HG03039 (cell line): ENCODE data around the gene TCAIM.
"Not testable (repeated sequence)": the region's sequence is repeated elsewhere in the genome, so short reads cannot be mapped to it uniquely, and the experiment has no call there.

Source experiments
- ATAC-seq: cut with Tn5 transposase; IDR thresholded peaks from one replicate; pipeline ENCODE4 v1.9.1; 2021; ENCODE audit warnings: mild to moderate bottlenecking, moderate library complexity; ENCODE audit not compliant: unreplicated experiment

Gene TCAIM

DNA sequence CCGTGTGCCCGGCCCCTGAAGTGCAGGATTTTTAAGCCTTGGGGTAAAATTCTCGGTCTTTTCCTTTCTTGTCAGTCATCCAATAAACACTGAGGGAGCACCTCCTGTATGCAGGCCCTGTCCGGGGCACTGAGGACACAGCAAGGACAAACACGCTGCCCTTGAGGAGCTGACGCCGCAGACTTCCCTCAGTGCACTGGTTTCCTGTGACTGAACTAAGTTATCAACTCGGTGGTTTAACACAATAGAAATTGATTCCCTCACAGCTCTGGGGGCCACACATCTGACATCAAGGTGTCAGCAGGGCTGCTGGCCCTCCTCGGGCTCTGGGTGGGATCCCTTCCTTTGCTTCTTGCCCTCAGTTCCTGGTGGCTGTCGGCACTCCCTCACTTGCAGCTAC lies 73.8 kb downstream of the TCAIM start:
- ATAC-seq, result no peak

DNA sequence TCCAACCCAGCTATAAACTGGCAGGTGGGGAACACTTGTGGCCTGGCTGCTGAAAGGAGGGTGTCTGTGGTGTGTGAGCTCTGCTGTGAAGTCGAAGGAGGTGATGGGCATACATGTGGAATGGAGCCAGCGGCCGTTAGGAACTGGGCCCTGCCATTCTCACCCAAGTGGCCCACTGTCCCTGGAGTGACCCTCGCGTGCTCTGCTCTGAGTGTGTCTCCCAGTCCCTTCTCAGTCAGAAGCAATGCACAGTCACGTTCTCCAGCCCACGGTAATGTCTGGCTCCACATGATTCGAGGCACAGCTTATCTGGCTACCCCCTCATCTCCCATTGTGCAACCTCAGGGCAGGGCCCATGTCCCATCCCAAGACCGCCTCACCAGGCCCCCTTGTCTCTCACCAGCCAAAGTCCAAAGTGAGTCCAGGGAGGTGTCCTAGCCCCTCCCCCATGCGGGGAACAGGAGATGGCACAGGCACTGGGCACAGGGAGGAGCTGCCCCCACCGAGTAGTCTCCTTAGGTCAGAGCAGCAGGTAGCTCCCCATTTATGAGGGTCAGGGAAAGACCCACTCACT lies 76.0 kb downstream of the TCAIM start:
- no peak for ATAC-seq

DNA sequence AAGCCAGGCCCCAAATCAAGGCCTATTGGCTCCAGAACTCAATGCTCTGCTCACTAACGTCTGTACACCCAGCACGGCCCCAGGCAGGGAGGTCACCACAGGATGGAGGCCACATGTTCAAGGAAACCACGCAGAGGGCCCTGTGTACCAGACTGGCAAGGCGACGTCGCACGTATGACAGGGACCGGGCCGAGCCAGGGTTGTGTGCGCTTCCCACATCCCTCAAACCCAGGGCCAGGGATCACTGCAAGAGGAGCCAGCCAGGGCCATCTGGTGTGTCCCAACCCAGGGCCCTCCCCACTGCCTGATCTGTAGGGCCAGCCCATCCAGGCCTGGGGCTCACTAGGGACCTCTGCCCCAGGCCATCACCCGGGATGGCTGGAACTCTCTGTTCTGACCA lies 76.9 kb downstream of the TCAIM start:
- ATAC-seq, result no peak

DNA sequence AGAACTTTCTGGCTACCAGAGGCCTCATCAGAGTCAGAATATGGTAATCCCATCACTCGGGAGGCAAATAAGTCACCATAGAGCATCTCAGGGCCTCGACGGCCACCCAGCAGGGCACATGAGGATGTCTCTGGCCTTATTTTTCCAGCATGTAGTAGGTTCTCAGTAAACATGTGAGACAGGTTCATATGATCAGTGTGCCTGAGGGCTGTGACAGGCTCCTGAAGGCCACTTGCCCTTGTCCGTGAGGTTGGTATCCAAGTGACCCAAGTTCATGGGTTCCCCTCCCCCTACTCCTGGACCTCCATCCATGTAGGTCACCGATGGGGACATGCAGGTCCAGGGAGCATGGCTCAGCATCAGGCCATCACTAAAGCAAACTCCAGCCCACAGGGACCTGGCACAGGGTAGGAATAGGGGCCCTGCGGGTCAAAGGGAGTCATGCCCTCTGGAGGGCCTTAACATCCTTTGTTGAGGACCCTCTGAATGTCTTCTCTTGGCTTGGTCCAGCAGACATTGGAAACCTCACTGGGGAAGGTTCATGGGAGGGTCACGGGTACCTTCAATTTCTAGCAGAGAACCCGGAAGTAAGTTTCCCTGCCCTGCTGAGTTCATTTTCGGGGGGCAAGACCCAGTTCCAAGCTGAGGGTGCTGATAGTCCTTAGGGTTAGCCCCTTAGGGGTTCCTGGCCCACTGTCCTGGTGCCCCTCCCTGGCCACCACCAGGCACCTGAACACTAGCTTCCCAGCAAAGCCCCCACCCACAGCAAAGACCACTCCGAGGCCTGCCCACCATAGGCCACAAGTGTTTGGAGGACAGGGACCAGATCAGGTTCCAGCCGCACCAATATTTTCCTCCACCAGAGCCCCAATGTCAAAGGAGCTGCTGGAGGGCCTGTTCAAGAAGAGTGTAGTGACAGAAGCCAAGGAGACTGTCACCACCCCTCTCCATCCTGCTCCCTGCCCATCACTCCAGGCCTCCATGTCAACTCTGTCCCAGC lies 77.8 kb downstream of the TCAIM start:
- ATAC-seq, result no peak

DNA sequence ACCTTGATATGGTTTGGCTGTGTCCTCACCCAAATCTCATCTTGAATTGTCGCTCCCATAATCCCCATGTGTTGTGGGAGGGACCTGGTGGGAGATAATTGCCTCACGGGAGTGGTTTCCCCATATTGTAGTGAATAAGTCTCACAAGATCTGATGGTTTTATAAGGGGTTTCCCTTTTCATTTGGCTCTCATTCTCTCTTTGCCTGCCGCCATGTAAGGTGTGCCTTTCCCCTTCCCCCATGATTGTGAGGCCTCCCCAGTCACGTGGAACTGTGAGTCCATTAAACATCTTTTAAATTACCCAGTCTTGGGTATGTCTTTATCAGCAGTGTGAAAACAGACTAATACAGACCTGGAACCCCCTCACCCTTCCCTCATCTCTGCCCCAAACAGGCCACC lies 79.6 kb downstream of the TCAIM start:
- ATAC-seq, result not testable (repeated sequence)

DNA sequence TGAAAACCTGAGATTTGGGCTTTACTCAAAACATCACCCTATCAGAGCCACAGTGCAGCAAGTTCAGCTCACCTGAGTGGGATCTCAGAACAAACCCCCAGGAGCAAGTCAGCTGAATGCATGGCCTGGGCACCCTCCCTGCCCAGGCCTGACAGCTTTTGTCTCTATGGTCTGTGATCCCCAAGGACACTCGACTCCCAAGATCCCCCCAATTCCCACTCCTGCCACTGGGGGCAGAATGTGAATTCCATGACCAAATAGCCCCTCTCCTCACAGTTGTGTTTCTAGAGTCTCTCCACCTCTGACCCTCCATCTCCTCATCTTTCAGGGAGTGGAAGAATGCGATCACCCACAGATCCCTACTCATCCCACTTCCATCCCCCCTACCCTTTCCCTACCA lies 80.0 kb downstream of the TCAIM start:
- no peak for ATAC-seq

DNA sequence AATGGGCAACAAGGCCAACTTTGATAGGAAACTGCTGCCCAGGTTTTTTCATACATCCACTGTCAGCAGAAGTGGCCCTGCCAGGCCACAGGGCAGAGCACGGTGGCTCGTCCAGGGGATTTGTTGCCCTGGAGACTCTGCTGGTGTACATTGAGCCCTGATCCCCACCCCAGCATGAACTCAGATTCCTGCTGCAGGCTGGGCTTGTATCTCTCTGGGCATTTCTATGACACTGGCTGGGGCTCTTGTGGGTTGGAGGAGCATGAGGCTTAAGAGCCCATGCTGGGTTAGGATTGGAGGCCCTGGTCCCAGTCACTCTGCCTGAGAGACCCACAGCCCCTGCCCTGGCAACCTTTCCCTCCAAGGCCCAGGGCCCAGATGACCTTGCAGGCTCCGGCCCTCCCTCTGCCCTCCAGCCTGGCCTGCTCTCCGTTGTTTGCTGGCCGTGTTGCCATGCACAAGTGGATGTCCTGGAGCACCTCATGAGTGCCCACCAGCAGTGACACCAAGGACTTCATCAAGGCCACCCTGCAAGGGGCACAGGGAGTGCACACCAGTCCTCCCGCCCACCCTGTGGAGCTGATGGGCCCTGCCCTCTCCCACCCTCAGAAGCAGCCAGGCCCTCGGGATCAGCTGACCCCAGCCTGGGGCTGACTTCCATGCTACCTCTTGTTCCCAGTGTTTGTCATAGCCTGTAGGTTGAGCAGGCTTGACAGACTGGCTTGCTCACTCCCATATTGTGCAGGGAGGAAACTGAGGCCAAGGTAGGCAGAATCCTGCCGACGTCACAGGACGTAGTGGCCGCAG lies 80.8 kb downstream of the TCAIM start:
- ATAC-seq, result no peak

DNA sequence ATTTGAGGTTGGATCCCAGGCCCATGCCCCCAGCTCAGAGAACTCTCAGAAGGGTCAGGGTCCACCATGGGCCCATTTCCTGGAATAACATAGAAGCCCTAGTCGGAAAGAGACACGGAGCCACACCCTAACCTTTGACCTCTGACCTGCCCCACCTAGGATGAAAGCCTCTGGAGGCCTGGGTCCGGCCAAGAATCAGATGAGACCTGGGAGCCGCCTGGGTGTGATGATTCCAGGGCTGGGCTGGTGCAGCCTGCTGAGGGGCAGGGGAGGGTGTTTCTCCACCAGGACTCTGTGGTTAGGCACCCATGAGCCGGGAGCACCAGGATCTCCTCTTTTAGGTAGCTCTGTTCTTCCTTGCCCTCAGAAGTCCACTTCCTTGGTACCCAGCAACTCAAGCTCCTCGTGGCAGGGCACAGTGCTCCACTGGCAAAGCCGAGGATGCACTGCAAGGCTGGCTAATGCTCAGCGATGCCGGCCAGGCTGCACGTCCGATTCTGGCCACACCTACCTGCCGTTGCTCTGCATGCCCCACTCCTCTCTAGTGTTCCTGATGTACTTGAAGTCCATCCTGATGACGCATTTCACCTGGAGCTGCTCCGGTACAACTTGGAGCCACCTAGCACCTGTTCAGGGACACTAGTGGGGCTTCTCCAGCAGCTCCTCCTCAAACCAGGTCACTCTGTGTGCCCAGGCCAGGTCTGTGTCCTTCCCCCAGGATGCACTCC lies 81.5 kb downstream of the TCAIM start:
- ATAC-seq, result no peak

DNA sequence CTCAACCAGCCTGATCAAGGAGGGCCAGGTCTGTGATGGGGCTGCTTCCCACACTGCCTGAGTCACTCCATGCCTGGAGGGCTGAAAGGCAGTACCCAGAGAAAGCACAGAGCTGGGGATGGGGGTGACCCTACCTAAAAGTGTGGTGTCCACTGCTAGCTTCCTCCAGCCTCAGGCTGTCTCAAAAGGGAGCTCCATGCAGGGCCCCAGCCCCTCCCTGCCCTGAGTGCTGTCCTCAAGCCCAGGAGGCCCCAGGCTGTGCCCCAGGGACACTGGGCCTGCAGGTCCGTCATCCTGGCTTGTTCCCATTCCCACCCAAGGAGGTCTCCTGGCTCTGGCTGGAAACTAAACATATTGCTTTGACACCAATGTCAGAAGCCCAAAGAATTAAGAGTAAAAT lies 82.1 kb downstream of the TCAIM start:
- no peak for ATAC-seq

DNA sequence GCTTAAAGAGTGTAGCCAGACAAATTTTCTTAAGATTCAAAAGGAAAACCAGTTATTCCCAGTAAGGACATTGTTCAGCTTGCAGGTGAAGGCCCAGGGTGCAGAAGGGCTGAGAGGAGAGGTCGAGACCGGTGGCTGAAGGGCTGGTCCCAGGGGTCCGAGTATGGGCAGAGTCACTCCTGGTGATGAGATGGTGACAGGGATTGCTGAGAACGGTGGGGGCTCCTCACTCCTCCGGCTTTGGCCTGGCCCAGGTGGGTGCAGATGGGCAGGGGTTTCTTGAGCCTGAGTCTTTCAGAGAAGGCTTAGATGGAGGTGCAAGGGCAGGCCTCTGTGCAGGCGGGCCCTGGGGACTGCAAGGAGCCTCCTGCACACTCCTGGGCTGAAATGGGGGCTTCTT lies 82.7 kb downstream of the TCAIM start:
- no peak for ATAC-seq

DNA sequence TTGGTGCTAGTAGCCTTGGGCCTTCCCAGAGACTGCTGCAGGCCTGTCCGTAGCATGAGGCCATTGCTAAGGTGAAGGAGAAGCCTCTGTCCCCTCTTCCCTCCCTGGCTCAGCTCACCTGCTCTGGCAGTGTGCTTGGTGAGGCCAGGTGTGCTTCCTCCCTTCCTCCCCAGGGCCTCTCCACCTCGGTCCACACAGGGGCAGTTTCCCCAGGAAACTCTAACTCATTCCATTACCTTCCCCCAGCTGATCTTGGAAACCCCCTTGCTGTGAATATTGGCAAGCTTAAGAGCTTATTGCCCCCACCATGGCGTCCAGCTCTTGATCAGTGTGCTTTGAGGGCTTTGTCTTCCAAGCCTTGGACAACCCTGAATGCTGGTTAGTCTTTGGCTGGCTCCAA lies 86.2 kb downstream of the TCAIM start:
- no peak for ATAC-seq

DNA sequence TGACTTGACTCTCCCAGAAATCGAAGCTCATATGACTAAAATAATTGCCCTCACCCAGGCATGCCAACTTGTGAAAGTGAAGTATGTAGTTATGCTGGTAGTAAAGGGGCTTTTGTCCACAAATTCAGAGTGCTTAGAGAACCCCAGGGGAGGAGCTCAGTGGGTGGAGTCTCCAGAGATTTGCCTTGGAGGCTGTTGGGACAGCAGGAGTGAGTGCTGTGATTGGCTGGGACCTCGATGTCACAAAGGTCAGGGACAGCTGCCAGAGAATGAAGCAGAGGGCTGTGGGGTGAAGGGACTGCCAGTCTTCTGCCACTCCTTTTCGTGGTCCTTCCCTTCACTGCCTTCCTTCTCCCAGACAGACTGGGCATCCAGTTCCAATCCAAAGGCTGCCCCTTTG lies 89.1 kb downstream of the TCAIM start:
- ATAC-seq, result no peak

DNA sequence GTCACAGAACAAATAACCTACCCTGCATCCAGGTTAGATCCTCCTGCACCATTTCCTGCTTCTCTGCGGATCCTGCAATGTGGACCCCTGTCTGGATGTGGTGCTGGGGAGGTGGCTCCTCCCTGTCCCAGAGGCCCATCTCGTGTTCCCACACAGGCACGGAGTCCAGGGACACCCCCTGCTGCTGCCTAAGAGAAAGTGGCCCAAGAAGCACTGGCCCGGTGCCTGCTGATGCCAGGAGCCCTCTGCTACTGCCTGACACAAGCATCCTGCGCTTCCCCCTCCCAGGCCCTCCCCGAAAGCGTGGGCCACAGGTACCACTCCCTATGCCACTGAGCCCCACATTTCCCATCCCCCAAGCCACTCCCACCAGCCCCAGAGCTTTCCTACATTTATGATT lies 90.3 kb downstream of the TCAIM start:
- ATAC-seq, result no peak

DNA sequence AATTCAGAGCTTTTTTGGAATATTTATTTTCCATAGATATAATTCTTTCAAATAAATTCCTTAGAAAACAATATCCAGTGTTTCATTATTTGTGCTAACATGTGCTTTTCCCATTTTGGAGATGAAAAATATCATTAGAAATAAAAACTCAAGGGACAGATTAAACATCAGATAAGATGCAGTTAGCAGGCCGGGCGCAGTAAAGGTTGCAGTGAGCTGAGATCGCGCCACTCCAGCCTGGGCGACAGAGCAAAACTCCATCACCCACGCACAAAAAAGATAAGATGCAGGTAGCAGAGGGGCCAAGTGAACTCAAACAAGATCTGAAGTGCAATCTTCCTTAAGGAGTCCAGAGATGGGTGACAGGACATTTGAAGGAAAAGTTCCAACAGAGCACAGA lies 90.9 kb downstream of the TCAIM start:
- ATAC-seq, result no peak

DNA sequence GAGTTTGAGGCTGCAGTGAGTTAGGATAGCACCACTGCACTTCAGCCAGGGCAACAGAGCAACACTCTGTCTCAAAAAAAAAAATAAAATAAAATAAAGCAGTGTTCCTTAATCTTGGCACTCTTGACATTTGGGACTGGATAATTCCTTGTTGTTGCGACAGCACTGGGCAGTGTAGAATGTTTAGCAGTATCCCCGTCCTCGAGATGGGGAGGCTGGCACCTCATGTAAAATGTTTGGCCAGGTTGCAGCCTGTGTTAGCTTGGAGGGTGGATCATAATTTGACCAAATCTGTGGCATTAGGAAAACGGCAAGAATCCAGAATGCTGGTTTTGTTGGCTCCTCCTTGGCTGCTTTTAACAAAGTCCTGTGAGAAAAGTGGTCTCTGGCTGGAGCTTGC lies 91.9 kb downstream of the TCAIM start:
- ATAC-seq, result no peak

DNA sequence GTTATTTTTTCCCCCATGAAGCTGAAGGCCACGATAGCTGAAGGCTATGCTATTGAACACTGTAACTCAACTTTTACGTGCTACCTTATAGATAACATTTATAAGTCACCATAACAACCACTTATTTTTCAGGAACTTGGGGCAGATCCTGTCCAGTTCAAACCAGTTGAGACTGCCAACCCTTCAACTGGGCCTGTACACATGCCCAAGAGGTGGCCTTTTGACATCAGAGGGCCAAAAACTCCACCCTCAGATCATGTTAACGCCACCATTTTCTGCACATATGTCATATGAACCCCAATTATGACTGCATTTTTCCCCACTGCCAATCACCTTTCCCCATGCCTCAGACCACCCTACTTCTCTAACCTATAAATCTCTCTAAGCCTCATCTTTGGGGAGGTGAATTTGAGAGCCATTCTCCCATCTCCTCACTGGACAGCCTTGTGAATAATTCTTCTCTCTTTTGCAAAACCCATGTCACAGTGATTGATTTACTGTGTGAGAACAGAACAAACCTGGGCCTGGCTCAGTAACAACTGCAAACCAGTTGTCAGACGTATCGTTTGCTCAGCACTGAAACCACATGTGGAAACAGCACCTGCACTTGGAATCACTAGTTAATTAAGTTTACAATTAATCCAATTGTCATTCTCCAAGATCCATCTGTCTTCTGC lies 96.4 kb downstream of the TCAIM start:
- ATAC-seq, result no peak

DNA sequence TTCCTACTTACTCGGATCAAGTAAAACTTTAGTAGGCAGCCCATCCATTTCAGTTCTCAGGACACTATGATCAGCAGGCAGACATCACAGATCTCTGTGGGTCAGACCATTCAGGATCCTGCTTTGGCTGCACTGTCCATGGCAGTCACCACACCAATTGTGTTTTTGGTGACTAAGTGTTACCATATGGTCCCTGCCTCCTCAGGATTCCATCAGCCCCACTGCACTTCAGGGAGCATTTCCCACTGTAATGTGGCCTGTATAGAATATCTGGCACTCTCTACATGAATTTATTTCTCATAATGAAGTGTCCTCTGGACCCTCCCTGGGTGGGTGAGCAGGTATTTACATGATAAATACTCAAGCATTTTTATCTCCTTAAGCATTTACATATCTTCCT lies 97.6 kb downstream of the TCAIM start:
- ATAC-seq, result no peak

DNA sequence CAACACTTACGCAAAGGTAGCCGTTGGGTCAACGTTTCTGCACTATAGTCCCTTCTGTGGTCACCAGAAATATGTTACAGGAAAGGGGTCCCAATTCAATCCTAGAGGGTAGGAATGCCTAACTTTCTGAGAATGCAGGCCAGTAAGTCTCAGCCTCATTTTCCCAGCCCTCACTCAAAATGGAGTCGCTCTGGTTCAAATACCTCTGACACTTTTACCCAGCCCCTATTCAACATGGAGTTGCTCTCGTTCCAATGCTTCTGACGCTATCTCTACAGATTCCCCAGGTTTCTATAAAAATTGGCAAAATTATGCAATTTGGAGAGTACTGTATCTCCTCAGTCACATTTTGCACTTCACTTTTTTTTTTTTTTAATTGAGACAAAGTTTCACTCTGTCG lies 99.2 kb downstream of the TCAIM start:
- no peak for ATAC-seq

DNA sequence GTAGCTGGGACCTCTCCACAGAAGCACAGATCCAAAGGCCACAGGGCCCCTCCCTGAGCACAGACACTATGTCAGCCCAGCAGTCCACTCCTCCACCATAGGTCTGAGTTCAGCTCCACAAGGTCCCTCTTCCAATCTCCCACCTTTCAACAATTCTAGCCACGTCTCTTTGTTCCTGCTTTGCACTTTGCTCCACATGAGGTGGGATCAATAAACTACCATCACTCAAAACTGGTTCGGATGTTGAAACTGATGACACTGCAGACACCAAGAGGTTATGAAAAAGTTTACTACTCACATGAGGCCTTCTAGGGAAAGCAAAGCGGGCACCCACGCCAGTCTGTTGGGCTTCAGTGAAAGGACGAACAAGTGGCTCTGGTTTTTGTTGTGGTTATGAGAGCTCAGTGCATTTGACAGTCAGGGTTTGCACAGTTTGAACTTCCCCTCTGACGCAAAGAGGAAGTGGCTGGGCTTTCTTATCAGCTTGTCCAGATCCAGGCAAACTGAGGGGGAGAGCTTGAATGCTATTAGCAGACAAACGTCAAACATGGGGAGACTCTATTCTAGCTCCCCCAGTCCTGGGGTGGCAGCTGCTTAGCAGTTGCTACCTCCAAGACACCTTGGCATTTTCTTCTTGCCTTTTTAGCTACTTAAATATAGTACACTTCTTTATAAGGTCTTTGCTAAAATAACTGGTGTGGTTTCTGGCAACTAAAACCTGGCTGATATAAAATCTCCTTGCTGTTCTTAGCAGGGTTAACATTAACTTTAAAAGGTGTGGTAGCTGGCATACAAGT lies 101.1 kb downstream of the TCAIM start:
- peak; percentile 92 for ATAC-seq
